H1 (cell line): Measurements from ENCODE around the gene GOLGA2.
"Not testable (repeated sequence)": the region's sequence is repeated elsewhere in the genome, so short reads cannot be mapped to it uniquely, and the experiment has no call there.

Experiments
- CTCF ChIP-seq, 3 experiments: IDR thresholded peaks; 1 replicate in 2 of 3; 2 replicates in 1 of 3; pipeline versions ENCODE4 v1.5.1 to v1.6.1; 2011; ENCODE audit warnings: low read length in 3 of 3, mild to moderate bottlenecking in 3 of 3, inconsistent platforms in 2 of 3, low read depth in 1 of 3, moderate library complexity in 1 of 3; ENCODE audit not compliant: insufficient read depth in 1 of 3; ENCODE audit errors: control extremely low read depth in 1 of 3
- POU5F1 ChIP-seq: IDR thresholded peaks from 2 replicates; pipeline ENCODE4 v1.6.1; 2011; ENCODE audit warnings: low read depth, mild to moderate bottlenecking, low read length, moderate library complexity

- TF ChIP-seq POU5F1; CTCF (IDR thresholded peaks at IDR 0.05; ENCODE audit: control extremely low read depth in 1 of 3, insufficient read depth in 1 of 3, low read depth in 1 of 3, low read length in 3 of 3): not testable (repeated sequence)
These were observed 3.6 kb upstream of the GOLGA2 start for GRCh38 chr9:128279088-128280073.
